GM19395 (cell line): ENCODE measurements around the gene NOTCH1.

Experiments
- ATAC-seq: cut with Tn5 transposase; IDR thresholded peaks from one replicate; pipeline ENCODE4 v1.9.1; 2021; ENCODE audit warnings: mild to moderate bottlenecking, moderate library complexity; ENCODE audit not compliant: unreplicated experiment

The NOTCH1 gene

GRCh38 chr9:136471802-136472487 is 73.9 kb downstream of the NOTCH1 start:
- ATAC-seq = no peak

GRCh38 chr9:136470792-136471469 is 74.9 kb downstream of the NOTCH1 start:
- ATAC-seq = no peak

- ATAC-seq = no peak
These were observed 75.5 kb downstream of the NOTCH1 start for GRCh38 chr9:136470356-136470755.

- no peak for ATAC-seq
These were observed 78.1 kb downstream of the NOTCH1 start for GRCh38 chr9:136467766-136468165.

- no peak for ATAC-seq
These were observed 79.7 kb downstream of the NOTCH1 start for GRCh38 chr9:136466155-136466541.

GRCh38 chr9:136465500-136466154 is 80.2 kb downstream of the NOTCH1 start:
- ATAC-seq = no peak

GRCh38 chr9:136464241-136464640 is 81.6 kb downstream of the NOTCH1 start:
- ATAC-seq = no peak

- no peak for ATAC-seq
These were observed 82.3 kb downstream of the NOTCH1 start for GRCh38 chr9:136463578-136463977.

GRCh38 chr9:136462664-136463063 is 83.2 kb downstream of the NOTCH1 start:
- no peak for ATAC-seq

GRCh38 chr9:136460772-136461325 is 85.0 kb downstream of the NOTCH1 start:
- no peak for ATAC-seq

- no peak for ATAC-seq
These were observed 86.4 kb downstream of the NOTCH1 start for GRCh38 chr9:136459425-136459824.

- ATAC-seq = no peak
These were observed 88.5 kb downstream of the NOTCH1 start for GRCh38 chr9:136457326-136457725.

- ATAC-seq = no peak
These were observed 89.6 kb downstream of the NOTCH1 start for GRCh38 chr9:136456258-136456657.

GRCh38 chr9:136455043-136456002 is 90.5 kb downstream of the NOTCH1 start:
- ATAC-seq = no peak

GRCh38 chr9:136454026-136454796 is 91.6 kb downstream of the NOTCH1 start:
- ATAC-seq = no peak

- no peak for ATAC-seq
These were observed 92.5 kb downstream of the NOTCH1 start for GRCh38 chr9:136453326-136453725.

- ATAC-seq = no peak
These were observed 94.5 kb downstream of the NOTCH1 start for GRCh38 chr9:136451221-136451877.

GRCh38 chr9:136448655-136449054 is 97.2 kb downstream of the NOTCH1 start:
- ATAC-seq = no peak

- no peak for ATAC-seq
These were observed 98.6 kb downstream of the NOTCH1 start for GRCh38 chr9:136447173-136447778.
